Measurements from ENCODE around the gene BCL2L11.

The BCL2L11 gene

DNA sequence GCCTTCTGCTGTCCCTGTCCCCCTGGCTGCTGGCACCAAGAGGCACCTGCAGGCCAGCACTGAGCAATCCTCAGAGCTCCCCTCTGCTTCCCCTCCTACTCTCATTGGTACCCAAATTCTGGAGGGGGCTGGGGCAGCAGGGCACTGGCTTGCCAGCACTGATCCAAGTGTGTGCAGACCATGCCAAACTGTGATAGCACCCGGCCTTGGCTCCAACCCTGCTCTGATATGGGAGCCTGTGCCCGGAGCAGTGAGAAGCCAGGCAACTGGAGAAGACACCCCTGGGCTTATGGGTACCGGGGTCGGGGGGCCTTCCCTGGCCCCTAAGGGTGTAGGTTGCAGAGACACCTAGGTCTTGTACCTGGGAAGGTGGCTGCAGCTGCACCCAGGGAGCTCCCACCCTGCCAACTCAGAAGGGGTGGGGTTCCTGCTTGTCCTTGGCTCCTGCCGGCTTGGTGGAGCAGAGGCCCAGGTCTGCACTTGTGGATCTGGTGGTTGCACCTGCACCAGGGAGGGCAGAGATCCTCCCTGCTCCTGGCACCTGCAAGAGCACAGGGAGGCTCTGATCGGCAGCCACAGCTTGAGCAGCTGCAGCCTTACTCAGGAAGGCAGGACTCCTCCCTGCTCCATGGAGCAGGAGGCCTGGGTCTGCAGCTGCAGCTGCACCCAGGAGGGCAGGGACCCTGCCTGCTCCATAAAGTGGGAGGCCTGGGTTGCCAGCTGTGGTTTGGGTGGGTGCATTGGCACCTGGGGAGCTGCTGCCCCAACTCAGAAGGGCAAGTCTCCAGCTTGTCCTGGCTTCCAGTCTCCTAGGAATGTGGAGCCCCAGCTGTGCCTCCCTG lies 96.3 kb downstream of the BCL2L11 start:
- Mint-ChIP-seq H3K27me3 (peaks cover 10% of the 10 kb centered on the region), H3K27ac (no peak overlapping the region), H3K4me1 (peaks cover 4% of the 10 kb centered on the region), H3K4me3 (no peak overlapping the region), H3K9me3 (peaks cover 29% of the 10 kb centered on the region), H3K36me3 (ENCODE audit: low read depth) (peaks cover 18% of the 10 kb centered on the region)
- ATAC-seq (no peak), DNase-seq (no peak)

Measured in activated naive CD8-positive, alpha-beta T cell treated with anti-CD3 and anti-CD28 coated beads, Interleukin-2, amount 50 U/mL, for 24 hours (primary cell).